ENCODE data around the gene TMEM170A.

TMEM170A gene

DNA sequence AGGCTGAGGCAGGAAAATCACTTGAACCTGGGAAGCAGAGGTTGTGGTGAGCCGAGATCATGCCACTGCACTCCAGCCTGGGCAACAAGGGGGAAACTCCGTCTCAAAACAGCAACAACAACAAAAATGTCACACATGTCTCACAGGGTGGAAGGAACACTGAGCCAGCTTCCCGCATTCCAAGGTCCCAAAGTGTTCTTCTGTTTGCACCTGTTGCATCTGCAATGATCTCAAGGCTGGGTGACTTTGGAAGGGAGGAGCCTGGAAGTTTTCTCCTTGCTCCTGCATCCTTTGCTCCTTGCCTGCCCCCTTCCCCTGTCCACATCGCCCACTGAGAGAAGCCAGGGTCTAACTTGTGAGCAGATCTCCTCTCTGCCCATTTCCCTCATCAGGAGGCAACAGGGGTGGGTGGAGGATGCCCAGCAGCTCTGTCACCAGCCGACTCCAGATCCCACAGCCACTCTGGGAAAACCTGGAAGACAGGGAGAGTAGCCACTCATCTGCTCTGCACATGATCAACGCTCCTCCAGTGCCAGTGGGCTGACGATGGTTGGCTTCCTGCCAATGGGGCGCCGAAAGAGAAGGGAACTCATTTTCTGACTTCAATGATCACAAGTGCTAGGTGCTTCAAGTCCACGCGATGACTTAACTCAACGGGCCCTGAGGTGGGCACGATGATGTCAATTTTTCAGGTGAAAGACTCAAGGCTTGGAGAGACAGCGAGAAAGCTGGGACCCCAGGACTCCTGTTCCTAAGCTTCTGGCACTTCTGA lies 18.1 kb upstream of the TMEM170A start:
- no peak for DNase-seq (ENCODE audit: insufficient read length, low spot score)
- TF ChIP-seq PAX5 (IDR thresholded peaks at IDR 0.05; ENCODE audit: insufficient read depth, low read length, severe bottlenecking), result no peak
- TF ChIP-seq SPI1 (IDR thresholded peaks at IDR 0.05; ENCODE audit: low read depth, low read length), result no peak
- no peak for TF ChIP-seq POU2F2 (IDR thresholded peaks at IDR 0.05; ENCODE audit: low read depth, low read length)
- no peak for TF ChIP-seq POLR2AphosphoS5 (IDR thresholded peaks at IDR 0.05; ENCODE audit: low read depth, low read length)
- no peak for TF ChIP-seq TAF1 (IDR thresholded peaks at IDR 0.05; ENCODE audit: low read depth, low read length)
- no peak for TF ChIP-seq POLR2A (IDR thresholded peaks at IDR 0.05; ENCODE audit: low read depth, low read length)

DNA sequence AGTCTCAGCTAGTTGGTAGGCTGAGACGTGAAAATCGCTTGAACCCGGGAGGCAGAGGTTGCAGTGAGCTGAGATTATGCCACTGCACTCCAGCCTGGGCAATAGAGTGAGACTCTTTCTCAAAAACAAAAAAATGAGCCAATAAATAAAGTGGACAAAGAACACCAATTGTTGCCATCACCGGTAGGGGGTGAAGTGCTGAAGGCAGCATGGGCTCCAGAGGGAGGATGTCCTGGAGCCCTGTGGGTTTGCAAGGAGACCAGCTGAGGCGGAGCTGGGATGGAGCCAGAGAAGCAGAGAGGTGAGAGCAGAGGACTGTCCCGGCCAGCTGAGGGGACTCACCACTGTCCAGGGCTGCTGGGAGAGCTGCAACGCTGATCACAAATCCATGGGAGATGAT lies 17.0 kb upstream of the TMEM170A start:
- no peak for FAIRE-seq
- no peak for DNase-seq (ENCODE audit: insufficient read length, low spot score)
- TF ChIP-seq PAX5 (IDR thresholded peaks at IDR 0.05; ENCODE audit: insufficient read depth, low read length, severe bottlenecking) (no peak), POLR2A (IDR thresholded peaks at IDR 0.05; ENCODE audit: low read depth, low read length) (no peak), POU2F2 (IDR thresholded peaks at IDR 0.05; ENCODE audit: low read depth, low read length) (no peak), SPI1 (IDR thresholded peaks at IDR 0.05; ENCODE audit: low read depth, low read length) (no peak), TAF1 (IDR thresholded peaks at IDR 0.05; ENCODE audit: low read depth, low read length) (no peak)

More for the DNA sequence above, 18.1 kb upstream of the TMEM170A start:
- no peak for FAIRE-seq

DNA sequence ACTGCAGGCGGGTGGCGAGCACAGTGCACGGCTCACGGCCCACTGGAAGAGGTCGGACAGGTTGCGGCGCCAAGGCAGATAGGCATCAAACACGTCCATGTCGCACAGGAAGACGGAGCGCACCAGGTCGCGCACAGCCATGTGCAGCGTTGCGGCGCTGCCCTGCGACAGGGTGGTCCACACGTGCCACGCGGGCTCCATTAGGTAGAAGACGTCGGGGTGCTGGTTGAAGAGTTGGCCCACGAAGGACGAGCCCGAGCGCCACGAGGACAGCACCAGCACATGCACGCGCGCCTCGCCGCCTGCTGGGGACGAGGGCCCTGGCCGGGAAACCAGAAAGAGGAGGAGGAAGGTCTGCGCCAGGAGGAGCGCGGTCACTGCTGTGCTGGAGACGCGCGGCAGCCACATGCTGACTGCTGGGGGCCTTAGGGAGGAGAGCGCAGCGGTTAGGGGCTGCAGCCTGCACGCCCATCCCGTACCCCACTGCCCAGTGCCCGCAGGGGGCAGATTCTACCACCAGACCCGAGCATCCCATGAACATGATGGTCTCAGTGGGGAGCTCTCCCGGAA lies 15.0 kb upstream of the TMEM170A start:
- no peak for DNase-seq (ENCODE audit: insufficient read length, low spot score)
- no peak for FAIRE-seq

DNA sequence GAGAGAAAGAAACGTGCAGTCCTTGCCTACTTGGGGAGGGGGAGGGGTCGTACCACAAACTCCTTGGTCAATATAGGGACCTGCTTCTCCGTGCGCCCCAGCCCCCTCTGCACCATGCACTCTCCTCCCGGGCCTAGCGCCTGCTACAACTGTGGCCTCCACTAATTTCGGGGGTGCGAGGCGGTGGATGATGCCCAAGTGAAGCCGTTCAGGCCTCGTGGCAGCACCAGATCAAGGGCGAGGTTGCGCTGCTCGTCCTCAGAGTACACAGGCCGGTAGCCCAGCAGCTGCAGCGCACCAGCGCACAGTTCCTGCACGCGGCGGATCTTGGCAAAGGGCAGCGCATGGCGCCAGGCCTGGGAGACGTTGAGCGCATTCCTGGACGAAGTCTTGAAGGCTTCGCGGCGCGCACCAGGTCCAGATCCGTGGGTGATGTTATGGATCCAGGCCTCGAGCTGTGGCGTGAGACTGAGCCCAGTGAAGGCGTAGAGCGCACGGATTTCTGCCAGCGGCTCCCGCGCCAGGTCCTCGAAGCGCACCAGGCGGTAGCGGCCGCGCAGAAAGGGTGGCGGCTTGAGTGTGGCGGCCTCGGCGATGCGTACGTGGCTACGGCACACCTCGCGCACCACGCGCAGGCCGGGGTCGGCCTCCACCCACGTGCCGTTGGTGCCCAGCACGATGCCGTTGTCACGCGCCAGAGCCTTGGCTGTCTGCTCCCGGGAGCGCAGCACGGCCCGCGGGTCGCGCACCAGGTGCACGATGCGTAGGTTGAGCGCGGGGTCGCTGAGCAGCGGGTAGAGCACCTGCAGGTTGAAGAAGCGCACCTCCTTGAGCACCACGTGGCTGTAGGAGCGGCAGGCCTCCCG lies 14.2 kb upstream of the TMEM170A start:
- peak; percentile 5 for FAIRE-seq
- no peak for DNase-seq (ENCODE audit: insufficient read length, low spot score)
- TF ChIP-seq SPI1 (IDR thresholded peaks at IDR 0.05; ENCODE audit: low read depth, low read length) (no peak), POLR2AphosphoS5 (IDR thresholded peaks at IDR 0.05; ENCODE audit: low read depth, low read length) (no peak), POLR2A (IDR thresholded peaks at IDR 0.05; ENCODE audit: low read depth, low read length) (no peak), POU2F2 (IDR thresholded peaks at IDR 0.05; ENCODE audit: low read depth, low read length) (no peak), PAX5 (IDR thresholded peaks at IDR 0.05; ENCODE audit: insufficient read depth, low read length, severe bottlenecking) (no peak), TAF1 (IDR thresholded peaks at IDR 0.05; ENCODE audit: low read depth, low read length) (no peak)

More for the DNA sequence above, 15.0 kb upstream of the TMEM170A start:
- TF ChIP-seq TAF1 (IDR thresholded peaks at IDR 0.05; ENCODE audit: low read depth, low read length), result no peak
- no peak for TF ChIP-seq SPI1 (IDR thresholded peaks at IDR 0.05; ENCODE audit: low read depth, low read length)
- TF ChIP-seq POLR2AphosphoS5 (IDR thresholded peaks at IDR 0.05; ENCODE audit: low read depth, low read length), result no peak
- TF ChIP-seq PAX5 (IDR thresholded peaks at IDR 0.05; ENCODE audit: insufficient read depth, low read length, severe bottlenecking), result no peak

DNA sequence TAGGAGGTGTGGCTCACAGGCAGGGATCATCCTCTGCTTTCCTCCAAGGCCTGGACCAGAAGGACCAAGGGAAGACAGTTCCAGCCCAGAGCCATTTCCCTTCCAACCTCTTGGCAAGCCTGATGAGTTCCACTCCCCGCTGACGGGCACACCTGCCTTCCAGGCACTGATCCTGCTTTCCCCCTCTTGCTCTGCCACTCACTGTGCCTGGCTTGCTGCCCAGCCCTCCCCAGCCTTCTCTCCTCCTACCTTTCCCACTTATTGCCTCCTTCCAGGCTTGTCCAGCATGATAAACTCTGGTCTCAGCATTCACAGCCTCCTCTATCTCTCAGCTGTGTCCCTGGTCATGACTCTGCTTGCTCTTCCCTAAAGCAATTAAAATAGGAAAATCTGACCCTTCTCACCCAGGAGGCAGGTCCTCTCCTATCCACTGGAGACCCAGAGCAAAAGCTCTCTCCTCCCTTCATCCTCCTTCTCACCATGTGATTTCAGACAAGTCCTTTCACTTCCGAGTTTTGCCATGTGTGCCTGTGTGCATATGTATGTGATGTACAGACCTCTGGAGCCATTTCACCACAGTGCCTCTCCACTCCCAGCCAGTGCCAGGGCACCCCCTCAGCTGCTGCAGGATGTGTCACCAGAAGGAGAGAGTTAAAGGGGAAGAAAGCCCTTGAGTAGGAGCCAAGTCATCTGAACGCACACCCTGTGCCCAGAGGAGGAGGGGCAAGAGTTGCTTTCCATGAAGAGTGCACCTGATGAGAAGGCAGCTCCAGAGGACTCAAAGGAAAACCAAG lies 13.4 kb upstream of the TMEM170A start:
- DNase-seq (ENCODE audit: insufficient read length, low spot score) (no peak), FAIRE-seq (no peak)
- TF ChIP-seq PAX5 (IDR thresholded peaks at IDR 0.05; ENCODE audit: insufficient read depth, low read length, severe bottlenecking) (no peak), POU2F2 (IDR thresholded peaks at IDR 0.05; ENCODE audit: low read depth, low read length) (0 out of 2 replicates have a peak, but pooled peaks have one; percentile 37), SPI1 (IDR thresholded peaks at IDR 0.05; ENCODE audit: low read depth, low read length) (peak; percentile 46)

DNA sequence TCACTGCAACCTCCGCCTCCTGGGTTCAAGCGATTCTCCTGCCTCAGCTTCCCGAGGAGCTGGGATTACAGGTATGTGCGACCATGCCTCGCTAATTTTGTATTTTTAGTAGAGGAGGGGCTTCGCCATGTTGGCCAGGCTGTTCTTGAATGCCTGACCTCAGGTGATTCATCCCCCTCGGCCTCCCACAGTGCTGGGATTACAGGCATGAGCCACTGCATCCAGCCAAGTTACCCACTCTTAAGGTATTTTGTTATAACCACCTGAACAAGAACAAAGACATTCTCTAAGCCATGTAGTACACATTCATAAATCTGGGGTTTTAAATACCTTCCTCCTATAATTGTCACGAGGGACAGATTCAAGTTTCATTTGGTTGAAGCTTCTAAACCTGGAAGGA lies 12.3 kb upstream of the TMEM170A start:
- FAIRE-seq (peak; percentile 40), DNase-seq (ENCODE audit: insufficient read length, low spot score) (no peak)
- no peak for TF ChIP-seq PAX5 (IDR thresholded peaks at IDR 0.05; ENCODE audit: insufficient read depth, low read length, severe bottlenecking)
- no peak for TF ChIP-seq SPI1 (IDR thresholded peaks at IDR 0.05; ENCODE audit: low read depth, low read length)
- TF ChIP-seq POLR2AphosphoS5 (IDR thresholded peaks at IDR 0.05; ENCODE audit: low read depth, low read length), result no peak
- no peak for TF ChIP-seq TAF1 (IDR thresholded peaks at IDR 0.05; ENCODE audit: low read depth, low read length)
- TF ChIP-seq POLR2A (IDR thresholded peaks at IDR 0.05; ENCODE audit: low read depth, low read length), result no peak
- no peak for TF ChIP-seq POU2F2 (IDR thresholded peaks at IDR 0.05; ENCODE audit: low read depth, low read length)

DNA sequence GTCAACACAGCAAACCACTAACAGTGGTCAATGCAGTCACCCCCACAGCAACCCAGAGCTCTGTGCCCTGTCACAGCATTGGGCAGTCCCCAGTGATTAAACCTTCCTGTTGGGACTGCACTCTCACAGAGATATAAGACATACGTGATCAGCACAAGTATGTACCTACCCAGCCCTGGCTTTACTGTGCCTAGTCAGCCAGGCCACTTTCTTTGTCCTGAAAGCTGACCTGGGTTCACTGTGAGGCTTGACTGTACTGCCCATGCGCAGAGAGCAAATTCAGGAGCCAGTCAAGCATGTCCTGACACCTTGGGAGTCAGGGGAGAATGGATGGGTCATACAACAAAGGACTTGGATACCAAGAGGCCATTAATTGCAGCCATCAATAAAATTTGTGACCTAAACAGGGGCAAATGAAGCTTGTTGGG lies 10.9 kb upstream of the TMEM170A start:
- FAIRE-seq, result no peak
- no peak for TF ChIP-seq POLR2AphosphoS5 (IDR thresholded peaks at IDR 0.05; ENCODE audit: low read depth, low read length)
- no peak for TF ChIP-seq PAX5 (IDR thresholded peaks at IDR 0.05; ENCODE audit: insufficient read depth, low read length, severe bottlenecking)
- no peak for TF ChIP-seq POLR2A (IDR thresholded peaks at IDR 0.05; ENCODE audit: low read depth, low read length)
- TF ChIP-seq POU2F2 (IDR thresholded peaks at IDR 0.05; ENCODE audit: low read depth, low read length), result no peak
- TF ChIP-seq TAF1 (IDR thresholded peaks at IDR 0.05; ENCODE audit: low read depth, low read length), result no peak
- no peak for TF ChIP-seq SPI1 (IDR thresholded peaks at IDR 0.05; ENCODE audit: low read depth, low read length)

DNA sequence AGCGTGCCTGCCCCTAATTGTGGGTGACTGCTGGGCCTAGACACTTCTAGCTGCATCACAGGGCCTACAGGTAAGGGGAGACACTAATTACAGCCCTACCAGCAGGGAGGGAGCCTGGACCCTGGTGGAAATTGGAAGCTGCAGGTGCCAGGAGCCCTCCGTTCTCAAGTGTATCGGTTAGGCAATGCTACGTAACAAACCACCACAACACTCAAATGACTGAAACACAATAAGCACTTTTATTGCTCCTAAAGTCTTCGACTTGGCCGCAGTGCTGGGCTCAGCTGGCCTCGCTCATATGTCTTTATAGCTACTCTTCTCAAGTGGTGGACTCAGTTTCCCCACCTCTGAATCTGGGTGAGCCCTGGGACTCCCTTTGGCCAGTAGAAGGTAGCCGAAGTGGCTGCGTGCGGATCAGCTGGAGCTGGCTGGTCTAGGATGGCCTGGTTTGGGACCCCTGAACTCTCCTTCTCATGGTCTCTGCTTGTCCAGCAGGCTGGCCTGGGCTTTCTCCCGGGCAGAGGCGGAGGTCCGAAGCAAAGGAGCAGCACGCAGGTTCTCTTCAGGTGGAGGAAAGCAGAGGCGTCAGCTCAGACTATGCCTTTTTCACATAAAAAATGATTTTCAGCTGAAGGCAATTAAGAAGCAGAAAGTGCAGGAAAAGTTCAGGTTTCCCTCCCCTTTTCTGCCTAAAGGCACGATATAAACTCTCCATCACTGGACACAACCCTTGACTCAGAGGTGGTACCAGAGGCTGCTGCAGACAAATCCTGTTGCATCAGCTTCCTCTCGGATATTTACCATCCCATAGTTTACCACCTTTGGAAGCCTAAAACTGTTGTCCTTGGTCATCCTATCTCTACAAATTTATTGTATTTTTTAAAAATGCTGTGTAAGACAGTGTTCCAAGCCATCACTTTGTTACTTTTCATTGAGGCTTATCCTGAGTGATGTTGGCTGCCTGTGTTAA lies 8.7 kb upstream of the TMEM170A start:
- TF ChIP-seq SPI1 (IDR thresholded peaks at IDR 0.05; ENCODE audit: low read depth, low read length) (no peak), POLR2AphosphoS5 (IDR thresholded peaks at IDR 0.05; ENCODE audit: low read depth, low read length) (no peak), POU2F2 (IDR thresholded peaks at IDR 0.05; ENCODE audit: low read depth, low read length) (no peak), PAX5 (IDR thresholded peaks at IDR 0.05; ENCODE audit: insufficient read depth, low read length, severe bottlenecking) (no peak), TAF1 (IDR thresholded peaks at IDR 0.05; ENCODE audit: low read depth, low read length) (no peak), POLR2A (IDR thresholded peaks at IDR 0.05; ENCODE audit: low read depth, low read length) (no peak)
- DNase-seq (ENCODE audit: insufficient read length, low spot score) (no peak), FAIRE-seq (no peak)

More for the DNA sequence above, 10.9 kb upstream of the TMEM170A start:
- DNase-seq (ENCODE audit: insufficient read length, low spot score), result no peak

Measured in GM12891 (cell line).